OCI-LY1 (cell line): ENCODE data around the gene PNRC2.
"Not testable (repeated sequence)": the region's sequence is repeated elsewhere in the genome, so short reads cannot be mapped to it uniquely, and the experiment has no call there.

Experiments
- H2AFZ ChIP-seq: fragments of 200-600 bp; sonication (generic), shearing (Covaris generic); 2 replicates; pipeline ENCODE4 v1.6.0; 2014; ENCODE audit warnings: antibody characterized with exemption, mild to moderate bottlenecking, low read length
- H3F3A ChIP-seq: fragments of 200-600 bp; sonication (generic), shearing (Covaris generic); 2 replicates; pipeline ENCODE4 v1.6.0; 2014; ENCODE audit warnings: mild to moderate bottlenecking, antibody characterized with exemption, low read length, moderate library complexity; ENCODE audit not compliant: insufficient read depth
- H3K27ac ChIP-seq: fragments of 200-600 bp; sonication (generic); 2 replicates; pipeline ENCODE4 v1.5.1; 2014; ENCODE audit warnings: low read length, mixed run types, mild to moderate bottlenecking, low read depth; ENCODE audit not compliant: poor library complexity, severe bottlenecking
- H3K27me3 ChIP-seq: fragments of 200-600 bp; sonication (generic); 2 replicates; pipeline ENCODE4 v1.6.0; 2014; ENCODE audit warnings: antibody characterized with exemption, mild to moderate bottlenecking, low read length, moderate library complexity; ENCODE audit not compliant: insufficient read depth
- H3K36me3 ChIP-seq: fragments of 200-600 bp; sonication (generic); 2 replicates; pipeline ENCODE4 v1.6.1; 2014; ENCODE audit warnings: mild to moderate bottlenecking, antibody characterized with exemption, low read length, moderate library complexity, mixed read lengths; ENCODE audit not compliant: insufficient read depth
- H3K4me1 ChIP-seq: fragments of 200-600 bp; sonication (generic); 2 replicates; pipeline ENCODE4 v1.5.1; 2014; ENCODE audit warnings: mild to moderate bottlenecking, low read length, moderate library complexity; ENCODE audit not compliant: insufficient read depth, severe bottlenecking
- H3K4me2 ChIP-seq: fragments of 200-600 bp; sonication (generic), shearing (Covaris generic); 2 replicates; pipeline ENCODE4 v1.6.1; 2014; ENCODE audit warnings: low read length
- H3K4me3 ChIP-seq: fragments of 200-600 bp; sonication (generic); 2 replicates; pipeline ENCODE4 v1.5.1; 2014; ENCODE audit warnings: low read length, low read depth, mild to moderate bottlenecking, mixed read lengths; ENCODE audit not compliant: poor library complexity, severe bottlenecking
- H3K79me2 ChIP-seq: fragments of 200-600 bp; shearing (Covaris generic); 2 replicates; pipeline ENCODE4 v1.6.1; 2016; ENCODE audit warnings: mixed run types, low read length, mixed read lengths; ENCODE audit not compliant: insufficient read depth
- H3K9ac ChIP-seq: fragments of 200-600 bp; sonication (generic), shearing (Covaris generic); 2 replicates; pipeline ENCODE4 v1.6.1; 2014; ENCODE audit warnings: mild to moderate bottlenecking, low read length, mixed read lengths
- H3K9me2 ChIP-seq: fragments of 200-600 bp; sonication (generic), shearing (Covaris generic); 2 replicates; pipeline ENCODE4 v1.6.1; 2014; ENCODE audit warnings: low read depth, mild to moderate bottlenecking, low read length, mixed read lengths
- H3K9me3 ChIP-seq: fragments of 200-600 bp; shearing (Covaris generic); 2 replicates; pipeline ENCODE4 v1.6.1; 2014; ENCODE audit warnings: low read length, mixed read lengths
- H4K20me1 ChIP-seq: fragments of 200-600 bp; sonication (generic), shearing (Covaris generic); 2 replicates; pipeline ENCODE4 v1.6.0; 2016; ENCODE audit warnings: mild to moderate bottlenecking, low read length; ENCODE audit not compliant: insufficient read depth
- CTCF ChIP-seq: fragments of 200-600 bp; sonication (generic), shearing (Covaris generic); IDR thresholded peaks from 2 replicates; pipeline ENCODE4 v1.5.1; 2017; ENCODE audit warnings: mild to moderate bottlenecking, antibody characterized with exemption, low read length, moderate library complexity, mixed read lengths
- EZH2 ChIP-seq: fragments of 200-600 bp; sonication (generic), shearing (Covaris generic); IDR thresholded peaks from 2 replicates; pipeline ENCODE4 v1.8.0; 2017; ENCODE audit warnings: borderline replicate concordance, mixed run types, mild to moderate bottlenecking, antibody characterized with exemption, low read length, moderate library complexity, mixed read lengths

Gene PNRC2

GRCh38 chr1:24009406-24009805, 49.8 kb downstream of the PNRC2 start:
- H3K4me1 ChIP-seq = no peaks in the 10 kb centered on the region
- no peaks in the 10 kb centered on the region for H3K9me3 ChIP-seq
- no peak overlapping the region for H3K9ac ChIP-seq
- H3K27ac ChIP-seq = no peak overlapping the region
- no peak overlapping the region for H3K4me3 ChIP-seq
- no peaks in the 10 kb centered on the region for H3K36me3 ChIP-seq
- TF ChIP-seq CTCF = no peak
- TF ChIP-seq EZH2 = no peak
- peaks cover 8% of the 10 kb centered on the region for H3K27me3 ChIP-seq
- no peak overlapping the region for H2AFZ ChIP-seq
- H3K4me2 ChIP-seq = no peak overlapping the region
- H3F3A ChIP-seq = no peaks in the 10 kb centered on the region
- H4K20me1 ChIP-seq = no peaks in the 10 kb centered on the region
- H3K79me2 ChIP-seq = no peaks in the 10 kb centered on the region
- no peaks in the 10 kb centered on the region for H3K9me2 ChIP-seq

GRCh38 chr1:24010650-24011049, 51.0 kb downstream of the PNRC2 start:
- H3F3A ChIP-seq = no peaks in the 10 kb centered on the region
- H3K9me2 ChIP-seq = no peaks in the 10 kb centered on the region
- H2AFZ ChIP-seq = no peak overlapping the region
- no peaks in the 10 kb centered on the region for H3K4me1 ChIP-seq
- no peaks in the 10 kb centered on the region for H4K20me1 ChIP-seq
- no peak overlapping the region for H3K27ac ChIP-seq
- no peak for TF ChIP-seq EZH2
- no peak for TF ChIP-seq CTCF
- H3K4me3 ChIP-seq = no peak overlapping the region
- no peaks in the 10 kb centered on the region for H3K79me2 ChIP-seq
- no peak overlapping the region for H3K9ac ChIP-seq
- H3K9me3 ChIP-seq = no peaks in the 10 kb centered on the region
- H3K36me3 ChIP-seq = no peaks in the 10 kb centered on the region
- H3K4me2 ChIP-seq = no peak overlapping the region
- H3K27me3 ChIP-seq = peaks cover 8% of the 10 kb centered on the region

- not testable (repeated sequence) for H3K4me1 ChIP-seq, H3K79me2 ChIP-seq, H2AFZ ChIP-seq, H3K27ac ChIP-seq, H3K36me3 ChIP-seq, H3K9me2 ChIP-seq, H3K27me3 ChIP-seq, H3K4me3 ChIP-seq, H3K4me2 ChIP-seq, H3K9me3 ChIP-seq, H3K9ac ChIP-seq, H4K20me1 ChIP-seq, H3F3A ChIP-seq
Observed at GRCh38 chr1:24012878-24013277, 53.2 kb downstream of the PNRC2 start.
